HepG2 (cell line): ENCODE results near the gene GABARAPL2. TPM values are rescaled to one million over a fixed set of nuclear protein-coding genes. Genes with fewer than 3 reads are reported as not detected.
A peak's percentile ranks its signal among the peaks of the same experiment; 100 is the strongest.

ENCODE experiments used
- ATM ChIP-seq: fragments of 450-650 bp; IDR thresholded peaks from 2 replicates; pipeline ENCODE4 v1.7.1; 2017; ENCODE audit warnings: mild to moderate bottlenecking, borderline replicate concordance
- CENPT ChIP-seq: sonication (generic); formaldehyde crosslinking; IDR thresholded peaks from 2 replicates; pipeline ENCODE4 v1.8.0; 2022; ENCODE audit warnings: low read depth, mild to moderate bottlenecking, moderate library complexity, missing genetic modification reagents
- E2F2 ChIP-seq: sonication (generic); formaldehyde crosslinking; IDR thresholded peaks from 2 replicates; pipeline ENCODE4 v1.4.0; 2020; ENCODE audit warnings: missing genetic modification reagents, borderline replicate concordance
- FOSL2 ChIP-seq: sonication (generic); formaldehyde crosslinking; IDR thresholded peaks from 2 replicates; pipeline ENCODE4 v1.4.0; 2020; ENCODE audit warnings: missing genetic modification reagents
- MAFK ChIP-seq, 2 experiments: IDR thresholded peaks in 1 of 2; conservative IDR thresholded peaks in 1 of 2; 2 replicates each; pipeline ENCODE4 v1.6.1; 2011; ENCODE audit warnings: improper control_type of control experiment in 2 of 2, low read length in 2 of 2
- MZF1 ChIP-seq: sonication (generic); formaldehyde crosslinking; IDR thresholded peaks from 2 replicates; pipeline ENCODE4 v1.8.1; 2023; ENCODE audit warnings: mild to moderate bottlenecking, missing genetic modification reagents, borderline replicate concordance
- POLR2AphosphoS2 ChIP-seq: IDR thresholded peaks from 2 replicates; pipeline ENCODE4 v1.6.1; 2011; ENCODE audit warnings: low read depth, low read length, improper control_type of control experiment
- RAD51 ChIP-seq: fragments of 450-650 bp; IDR thresholded peaks from 2 replicates; pipeline ENCODE4 v1.6.1; 2016; ENCODE audit warnings: borderline replicate concordance
- RFX3 ChIP-seq: IDR thresholded peaks from 2 replicates; pipeline ENCODE4 v1.6.1; 2016; ENCODE audit warnings: missing biosample characterization, missing genetic modification reagents
- SATB2 ChIP-seq: sonication (generic); formaldehyde crosslinking; IDR thresholded peaks from 2 replicates; pipeline ENCODE4 v1.5.0; 2020; ENCODE audit warnings: missing genetic modification reagents
- TBL1XR1 ChIP-seq: fragments of 150-350 bp; IDR thresholded peaks from 2 replicates; pipeline ENCODE4 v1.6.1; 2014; ENCODE audit warnings: borderline replicate concordance, low read length; ENCODE audit not compliant: partially characterized antibody
- TCF12 ChIP-seq, 2 experiments: fragments of 450-650 bp in 1 of 2; sonication (generic) in 1 of 2; formaldehyde crosslinking in 1 of 2; IDR thresholded peaks; 2 replicates each; pipeline versions ENCODE4 v1.6.1 to v1.8.0; 2017 to 2022; ENCODE audit warnings: antibody characterized with exemption in 1 of 2, mild to moderate bottlenecking in 1 of 2, missing genetic modification reagents in 1 of 2, moderate library complexity in 1 of 2
- TFAP4 ChIP-seq: sonication (generic); IDR thresholded peaks from 2 replicates; pipeline ENCODE4 v1.6.1; 2016; ENCODE audit warnings: low read depth, borderline replicate concordance
- TSC22D2 ChIP-seq: sonication (generic); formaldehyde crosslinking; IDR thresholded peaks from 2 replicates; pipeline ENCODE4 v1.5.1; 2020; ENCODE audit warnings: missing genetic modification reagents, mild to moderate bottlenecking, borderline replicate concordance
- ZBTB38 ChIP-seq: sonication (generic); formaldehyde crosslinking; IDR thresholded peaks from 2 replicates; pipeline ENCODE4 v1.5.1; 2020; ENCODE audit warnings: mild to moderate bottlenecking, missing genetic modification reagents
- ZC3H4 ChIP-seq: sonication (generic); formaldehyde crosslinking; IDR thresholded peaks from 2 replicates; pipeline ENCODE4 v1.4.0; 2020; ENCODE audit warnings: missing genetic modification reagents, borderline replicate concordance
- ZNF274 ChIP-seq: sonication (generic); formaldehyde crosslinking; IDR thresholded peaks from 2 replicates; pipeline ENCODE4 v1.5.1; 2020; ENCODE audit warnings: mild to moderate bottlenecking, missing genetic modification reagents
- ZNF501 ChIP-seq: sonication (generic); formaldehyde crosslinking; IDR thresholded peaks from 2 replicates; pipeline ENCODE4 v1.5.1; 2020; ENCODE audit warnings: mild to moderate bottlenecking, moderate library complexity, missing genetic modification reagents
- ZNF572 ChIP-seq: sonication (generic); formaldehyde crosslinking; IDR thresholded peaks from 2 replicates; pipeline ENCODE4 v1.5.1; 2020; ENCODE audit warnings: mild to moderate bottlenecking, missing genetic modification reagents
- ZNF770 ChIP-seq: sonication (generic); formaldehyde crosslinking; IDR thresholded peaks from 2 replicates; pipeline ENCODE4 v1.5.0; 2020; ENCODE audit warnings: mild to moderate bottlenecking, missing genetic modification reagents
- polyA plus RNA-seq, 8 experiments: library from polyadenylated mRNA; depleted of rRNA in 3 of 8; stranded (reverse) in 7 of 8; unstranded in 1 of 8; fragments of >200 nt; fragmentation: Illumina TruSeq in 4 of 8; extraction: Trizol in 4 of 8; gene quantifications; 2 replicates each; pipeline versions ENCODE4 v1.2.1 to v1.2.3, GENCODE V29; 2011 to 2016; ENCODE audit warnings: low read depth in 4 of 8, missing spikeins in 1 of 8, mixed read lengths in 1 of 8; ENCODE audit not compliant: insufficient read depth in 1 of 8
- total RNA-seq, 5 experiments: library from RNA; depleted of rRNA; stranded (reverse); fragments of >200 nt; fragmentation: Illumina TruSeq; extraction: Trizol; gene quantifications; 2 replicates each; pipeline ENCODE4 v1.2.3, GENCODE V29; 2016; ENCODE audit warnings: low read depth in 1 of 5
- TF ChIP-seq, protein P1 (sequence below): sonication (generic); formaldehyde crosslinking; IDR thresholded peaks from 2 replicates; pipeline ENCODE4 v1.4.0; 2020; ENCODE audit warnings: missing genetic modification reagents

Gene GABARAPL2
- total and polyA plus RNA-seq, 2 of the 13 experiments (the other 11 are each of a cell fraction or from before 2014, with no cell fraction given) = 76.4 to 83.0 TPM

DNA sequence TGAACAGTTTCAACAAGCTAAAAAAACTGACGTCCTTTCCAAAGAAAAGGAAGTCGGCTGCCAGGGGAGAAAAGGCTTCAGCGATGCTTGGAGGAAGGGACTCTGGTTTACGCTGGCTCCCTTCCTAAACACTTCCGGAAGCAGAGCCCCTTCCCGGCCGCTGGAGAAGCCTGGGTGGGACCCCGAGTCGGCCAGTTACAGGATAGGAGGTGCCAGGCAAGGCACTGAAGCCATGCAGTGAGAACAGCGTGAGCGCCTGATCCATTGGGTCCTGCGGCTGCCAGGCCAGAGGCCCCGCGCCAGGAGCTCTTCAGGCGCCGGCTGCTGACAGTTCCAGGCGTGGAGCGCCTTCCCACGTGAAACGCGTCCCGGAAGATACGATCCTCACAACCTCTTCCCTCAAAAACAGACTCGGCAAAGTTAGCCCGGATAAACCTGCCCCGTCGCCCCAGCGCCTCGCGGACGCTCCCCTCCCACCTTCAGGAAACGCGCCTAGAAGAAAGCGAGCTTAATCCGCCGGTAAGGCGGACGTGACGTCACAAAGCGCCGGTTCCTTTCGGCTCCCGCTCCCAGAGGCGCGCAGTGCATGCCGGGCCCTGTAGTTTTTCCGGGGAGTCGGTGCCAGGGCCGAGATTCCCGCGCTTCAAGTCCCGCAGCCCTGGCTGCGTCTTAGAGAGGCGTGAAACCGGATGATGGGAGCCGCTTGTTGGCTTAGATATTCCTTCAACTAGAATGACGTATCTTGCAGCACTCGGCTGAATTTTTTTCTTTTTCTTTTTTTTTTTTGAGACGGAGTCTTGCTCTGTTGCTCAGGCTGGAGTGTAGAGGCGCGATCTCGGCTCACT lies 56.8 kb downstream of the GABARAPL2 start, which contains the start of gene ADAT1 (continued):
- peak; percentile 81; the same call in 1 of the 2 replicates for TF ChIP-seq ZNF274 (CRISPR knock-in tag)
- no peak for TF ChIP-seq ATM
- TF ChIP-seq ZNF770 (CRISPR knock-in tag) = no peak
- no peak for TF ChIP-seq RFX3 (CRISPR knock-in tag)
- TF ChIP-seq MZF1 (CRISPR knock-in tag) = no peak
- TF ChIP-seq POLR2AphosphoS2 = peak; percentile 82; the same call in 1 of the 2 replicates
- TF ChIP-seq TCF12 (IDR thresholded peaks at IDR 0.05) = no peak
- peak; percentile 56; the same call in 1 of the 2 replicates for TF ChIP-seq TCF12 (CRISPR knock-in tag; IDR thresholded peaks at IDR 0.05)
- TF ChIP-seq SATB2 = no peak
- peak; percentile 63 for TF ChIP-seq TBL1XR1
- no peak for TF ChIP-seq CENPT (CRISPR knock-in tag)
- peak; percentile 97 for TF ChIP-seq E2F2 (CRISPR knock-in tag)
- no peak for TF ChIP-seq RAD51
- no peak for TF ChIP-seq MAFK (conservative IDR thresholded peaks at IDR 0.05 in 1 of 2, IDR thresholded peaks at IDR 0.05 in 1 of 2; ENCODE audit: low read length in 2 of 2)
- TF ChIP-seq ZC3H4 (CRISPR knock-in tag) = no peak
- TF ChIP-seq TSC22D2 (CRISPR knock-in tag) = 0 out of 2 replicates have a peak, but pooled peaks have one; percentile 60
- TF ChIP-seq FOSL2 = peak; percentile 64
- TF ChIP-seq, protein P1, sequence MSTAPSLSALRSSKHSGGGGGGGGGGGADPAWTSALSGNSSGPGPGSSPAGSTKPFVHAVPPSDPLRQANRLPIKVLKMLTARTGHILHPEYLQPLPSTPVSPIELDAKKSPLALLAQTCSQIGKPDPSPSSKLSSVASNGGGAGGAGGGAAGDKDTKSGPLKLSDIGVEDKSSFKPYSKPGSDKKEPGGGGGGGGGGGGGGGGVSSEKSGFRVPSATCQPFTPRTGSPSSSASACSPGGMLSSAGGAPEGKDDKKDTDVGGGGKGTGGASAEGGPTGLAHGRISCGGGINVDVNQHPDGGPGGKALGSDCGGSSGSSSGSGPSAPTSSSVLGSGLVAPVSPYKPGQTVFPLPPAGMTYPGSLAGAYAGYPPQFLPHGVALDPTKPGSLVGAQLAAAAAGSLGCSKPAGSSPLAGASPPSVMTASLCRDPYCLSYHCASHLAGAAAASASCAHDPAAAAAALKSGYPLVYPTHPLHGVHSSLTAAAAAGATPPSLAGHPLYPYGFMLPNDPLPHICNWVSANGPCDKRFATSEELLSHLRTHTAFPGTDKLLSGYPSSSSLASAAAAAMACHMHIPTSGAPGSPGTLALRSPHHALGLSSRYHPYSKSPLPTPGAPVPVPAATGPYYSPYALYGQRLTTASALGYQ (CRISPR knock-in tag) = 0 out of 2 replicates have a peak, but pooled peaks have one; percentile 19
- no peak for TF ChIP-seq TFAP4
- peak; percentile 99 for TF ChIP-seq ZNF501 (CRISPR knock-in tag)
- peak; percentile 90; the same call in 1 of the 2 replicates for TF ChIP-seq ZNF572
- peak; percentile 76 for TF ChIP-seq ZBTB38 (CRISPR knock-in tag)
